SK-N-SH treated with all-trans-retinoic acid at 6 μM for 48 hours (cell line): ENCODE results near the gene ISCA2.

ENCODE experiments used
- ATAC-seq: fragments of 200-7000 bp; cut with Tn5 transposase; 3 replicates; pipeline ENCODE4 v1.9.1; 2020; ENCODE audit warnings: mild to moderate bottlenecking, moderate library complexity
- ARNTL ChIP-seq: fragments of 450-650 bp; formaldehyde crosslinking; IDR thresholded peaks from 2 replicates; pipeline ENCODE4 v1.5.0; 2020; ENCODE audit warnings: low read depth, mild to moderate bottlenecking, moderate library complexity, borderline replicate concordance
- BACH2 ChIP-seq: fragments of 250-450 bp; sonication (Bioruptor Pico); IDR thresholded peaks from 2 replicates; pipeline ENCODE4 v1.9.0; 2021; ENCODE audit warnings: mild to moderate bottlenecking, borderline replicate concordance
- CREB5 ChIP-seq: fragments of 250-450 bp; sonication (Bioruptor Pico); IDR thresholded peaks from 2 replicates; pipeline ENCODE4 v1.5.1; 2020; ENCODE audit warnings: low read depth, mild to moderate bottlenecking, moderate library complexity
- CSRNP3 ChIP-seq: fragments of 250-450 bp; sonication (Bioruptor Pico); IDR thresholded peaks from 2 replicates; pipeline ENCODE4 v1.5.1; 2021; ENCODE audit warnings: mild to moderate bottlenecking, moderate library complexity
- ESRRG ChIP-seq: fragments of 250-450 bp; sonication (Bioruptor Pico); IDR thresholded peaks from 2 replicates; pipeline ENCODE4 v1.6.1; 2021; ENCODE audit warnings: mild to moderate bottlenecking
- GLIS3 ChIP-seq: fragments of 250-450 bp; sonication (Bioruptor Pico); IDR thresholded peaks from 2 replicates; pipeline ENCODE4 v1.5.0; 2020; ENCODE audit warnings: mild to moderate bottlenecking, moderate library complexity
- ISL1 ChIP-seq: fragments of 250-450 bp; sonication (Bioruptor Pico); IDR thresholded peaks from 2 replicates; pipeline ENCODE4 v2.1.2; 2022; ENCODE audit warnings: mild to moderate bottlenecking, moderate library complexity
- OSR1 ChIP-seq: fragments of 250-450 bp; sonication (Bioruptor Pico); IDR thresholded peaks from 2 replicates; pipeline ENCODE4 v1.8.0; 2022; ENCODE audit warnings: moderate library complexity, mild to moderate bottlenecking, inconsistent platforms
- PATZ1 ChIP-seq: fragments of 250-450 bp; sonication (Bioruptor Pico); IDR thresholded peaks from 2 replicates; pipeline ENCODE4 v1.8.0; 2020; ENCODE audit warnings: mild to moderate bottlenecking, moderate library complexity, borderline replicate concordance
- POU6F1 ChIP-seq: fragments of 250-450 bp; sonication (Bioruptor Pico); IDR thresholded peaks from 2 replicates; pipeline ENCODE4 v1.8.0; 2021; ENCODE audit warnings: low read depth, mild to moderate bottlenecking, moderate library complexity, borderline replicate concordance
- PPARA ChIP-seq: fragments of 250-450 bp; sonication (Bioruptor Pico); IDR thresholded peaks from 2 replicates; pipeline ENCODE4 v1.5.0; 2020; ENCODE audit warnings: mild to moderate bottlenecking, borderline replicate concordance
- RARB ChIP-seq: fragments of 250-450 bp; sonication (Bioruptor Pico); IDR thresholded peaks from 2 replicates; pipeline ENCODE4 v1.8.0; 2021; ENCODE audit warnings: mild to moderate bottlenecking, moderate library complexity
- SNAI2 ChIP-seq: fragments of 250-450 bp; sonication (Bioruptor Pico); IDR thresholded peaks from 2 replicates; pipeline ENCODE4 v1.5.0; 2020; ENCODE audit warnings: mild to moderate bottlenecking, moderate library complexity
- TOX ChIP-seq: fragments of 250-450 bp; sonication (Bioruptor Pico); IDR thresholded peaks from 2 replicates; pipeline ENCODE4 v1.8.0; 2021; ENCODE audit warnings: mild to moderate bottlenecking, moderate library complexity, borderline replicate concordance
- TSHZ2 ChIP-seq: fragments of 250-450 bp; sonication (Bioruptor Pico); IDR thresholded peaks from 2 replicates; pipeline ENCODE4 v1.5.0; 2020; ENCODE audit warnings: mild to moderate bottlenecking, moderate library complexity
- ZC3H10 ChIP-seq: fragments of 250-450 bp; sonication (Bioruptor Pico); IDR thresholded peaks from 2 replicates; pipeline ENCODE4 v1.5.1; 2021; ENCODE audit warnings: mild to moderate bottlenecking, moderate library complexity
- ZFP3 ChIP-seq: fragments of 250-450 bp; sonication (Bioruptor Pico); IDR thresholded peaks from 2 replicates; pipeline ENCODE4 v1.5.0; 2020; ENCODE audit warnings: mild to moderate bottlenecking, moderate library complexity
- ZFP30 ChIP-seq: fragments of 450-650 bp; formaldehyde crosslinking; IDR thresholded peaks from 2 replicates; pipeline ENCODE4 v1.5.0; 2022; ENCODE audit warnings: mild to moderate bottlenecking, moderate library complexity
- ZNF565 ChIP-seq: fragments of 450-650 bp; formaldehyde crosslinking; conservative IDR thresholded peaks from 2 replicates; pipeline ENCODE4 v1.5.0; 2020; ENCODE audit warnings: low read depth, mild to moderate bottlenecking, moderate library complexity
- ZNF70 ChIP-seq: fragments of 450-650 bp; formaldehyde crosslinking; IDR thresholded peaks from 2 replicates; pipeline ENCODE4 v1.5.0; 2020; ENCODE audit warnings: mild to moderate bottlenecking, moderate library complexity
- ZNF8 ChIP-seq: fragments of 450-650 bp; formaldehyde crosslinking; IDR thresholded peaks from 2 replicates; pipeline ENCODE4 v1.5.0; 2020; ENCODE audit warnings: mild to moderate bottlenecking, moderate library complexity

Gene ISCA2

GRCh38 chr14:74545386-74545785 is 51.8 kb downstream of the ISCA2 start:
- no peak for TF ChIP-seq POU6F1 (CRISPR knock-in tag)
- no peak for TF ChIP-seq PPARA (CRISPR knock-in tag)
- TF ChIP-seq ZNF70 (CRISPR knock-in tag): no peak
- TF ChIP-seq CREB5: no peak
- no peak for TF ChIP-seq ZFP3 (CRISPR knock-in tag)
- no peak for TF ChIP-seq ZNF565 (CRISPR knock-in tag)
- TF ChIP-seq TSHZ2: no peak
- no peak for TF ChIP-seq ZC3H10 (CRISPR knock-in tag)
- TF ChIP-seq ISL1 (CRISPR knock-in tag): no peak
- no peak for TF ChIP-seq OSR1 (CRISPR knock-in tag)

GRCh38 chr14:74546416-74546815 is 52.9 kb downstream of the ISCA2 start:
- no peak; the same call in 2 of the 3 replicates for ATAC-seq
- no peak for TF ChIP-seq PPARA (CRISPR knock-in tag)
- TF ChIP-seq ESRRG: no peak
- no peak for TF ChIP-seq CREB5
- no peak for TF ChIP-seq CSRNP3 (CRISPR knock-in tag)
- TF ChIP-seq PATZ1 (CRISPR knock-in tag): no peak
- no peak for TF ChIP-seq SNAI2 (CRISPR knock-in tag)
- no peak for TF ChIP-seq TSHZ2
- no peak for TF ChIP-seq TOX
- TF ChIP-seq BACH2: no peak
- no peak for TF ChIP-seq RARB (CRISPR knock-in tag)
- TF ChIP-seq ZNF8 (CRISPR knock-in tag): no peak
- TF ChIP-seq ZFP30: no peak
- no peak for TF ChIP-seq ZC3H10 (CRISPR knock-in tag)
- TF ChIP-seq GLIS3 (CRISPR knock-in tag): no peak
- no peak for TF ChIP-seq ZFP3 (CRISPR knock-in tag)
- no peak for TF ChIP-seq ISL1 (CRISPR knock-in tag)
- no peak for TF ChIP-seq ARNTL (CRISPR knock-in tag)

More at GRCh38 chr14:74545386-74545785, 51.8 kb downstream of the ISCA2 start:
- ATAC-seq: no peak
